CD4-positive, alpha-beta T cell (primary cell): ENCODE data around the gene RBM39. TPM values are rescaled to one million over a fixed set of nuclear protein-coding genes. Genes with fewer than 3 reads are reported as not detected.

Source experiments
- ATAC-seq: fragments of 200-7000 bp; cut with Tn5 transposase; one replicate; pipeline ENCODE4 v1.10.0; 2022; ENCODE audit warnings: mild to moderate bottlenecking; ENCODE audit not compliant: poor library complexity
- CTCF ChIA-PET: fragments of 350-600 bp; sonication (Branson Sonifier 250); formaldehyde crosslinking; loops from one replicate; lab custom pipeline; 2021; ENCODE audit warnings: antibody characterized with exemption, inconsistent platforms; lab: Charles Lee
- POLR2A ChIA-PET: fragments of 350-600 bp; sonication (Branson Sonifier 250); formaldehyde crosslinking; loops from one replicate; lab custom pipeline; 2021; ENCODE audit warnings: antibody characterized with exemption, inconsistent platforms; lab: Charles Lee
- DNase-seq, 14 experiments: peaks; one replicate each; pipeline ENCODE4 v3.0.0-alpha.2; 2013 to 2020; ENCODE audit warnings: mixed read lengths in 2 of 14
- H3K27ac ChIP-seq, 2 donors: one replicate each; pipeline versions ENCODE4 v1.5.1 to v1.7.0; 2013; ENCODE audit warnings: low read length in 2 of 2, low read depth in 1 of 2, mild to moderate bottlenecking in 1 of 2
- H3K27me3 ChIP-seq, 2 experiments: 1 replicate in 1 of 2; 2 replicates in 1 of 2; pipeline versions ENCODE4 v1.6.1 to v1.7.0; 2013; ENCODE audit warnings: low read length in 2 of 2, control low read depth in 1 of 2, mild to moderate bottlenecking in 1 of 2, moderate library complexity in 1 of 2; ENCODE audit not compliant: insufficient read depth in 2 of 2, control insufficient read depth in 1 of 2
- H3K36me3 ChIP-seq: one replicate; pipeline ENCODE4 v1.6.1; 2013; ENCODE audit warnings: low read length, control low read depth; ENCODE audit not compliant: insufficient read depth
- H3K4me1 ChIP-seq: one replicate; pipeline ENCODE4 v1.6.1; 2013; ENCODE audit warnings: low read length, control low read depth; ENCODE audit not compliant: insufficient read depth
- H3K4me3 ChIP-seq: one replicate; pipeline ENCODE4 v1.5.1; 2013; ENCODE audit warnings: mild to moderate bottlenecking, low read length, moderate library complexity
- H3K9me3 ChIP-seq, 2 experiments: 1 replicate in 1 of 2; 2 replicates in 1 of 2; pipeline versions ENCODE4 v1.6.1 to v1.7.0; 2013; ENCODE audit warnings: low read length in 2 of 2, mild to moderate bottlenecking in 2 of 2, control low read depth in 1 of 2, moderate library complexity in 1 of 2; ENCODE audit not compliant: control insufficient read depth in 1 of 2, insufficient read depth in 1 of 2
- H3K27ac Mint-ChIP-seq: one replicate; pipeline ENCODE4 v1.8.0; 2020; ENCODE audit warnings: mixed read lengths
- H3K27me3 Mint-ChIP-seq: one replicate; pipeline ENCODE4 v1.8.0; 2021; ENCODE audit warnings: mixed read lengths
- H3K36me3 Mint-ChIP-seq: one replicate; pipeline ENCODE4 v1.8.0; 2021; ENCODE audit warnings: low read depth, mixed read lengths
- H3K4me1 Mint-ChIP-seq: one replicate; pipeline ENCODE4 v1.8.0; 2021; ENCODE audit warnings: low read depth, mixed read lengths
- H3K4me3 Mint-ChIP-seq: one replicate; pipeline ENCODE4 v1.8.0; 2020; ENCODE audit warnings: mild to moderate bottlenecking, mixed read lengths
- H3K9me3 Mint-ChIP-seq: one replicate; pipeline ENCODE4 v1.8.0; 2020; ENCODE audit warnings: mixed read lengths
- intact Hi-C, 2 experiments: fragments of 100-400 bp; cut with DNase I in 1 of 2; cut with micrococcal nuclease in 1 of 2; formaldehyde crosslinking; loops; one replicate each; pipeline versions ENCODE4 v1.15.1 to v1.9.0; 2023 to 2025; cut with DNase I, micrococcal nuclease
- total RNA-seq, 174 experiments: library from RNA in 2 of 174; stranded (reverse) in 2 of 174; gene quantifications; one replicate each; pipeline ENCODE4 v1.2.3 and lab custom pipeline; 2021 to 2026
- TF ChIP-seq, protein P1 (sequence below): fragments of 200-600 bp; IDR thresholded peaks from one replicate; pipeline ENCODE4 v1.8.0; 2022; ENCODE audit warnings: antibody characterized with exemption, mild to moderate bottlenecking

The RBM39 gene
- total RNA-seq, 2 experiments from 2014 or later = 1,057 to 1,091 TPM

DNA sequence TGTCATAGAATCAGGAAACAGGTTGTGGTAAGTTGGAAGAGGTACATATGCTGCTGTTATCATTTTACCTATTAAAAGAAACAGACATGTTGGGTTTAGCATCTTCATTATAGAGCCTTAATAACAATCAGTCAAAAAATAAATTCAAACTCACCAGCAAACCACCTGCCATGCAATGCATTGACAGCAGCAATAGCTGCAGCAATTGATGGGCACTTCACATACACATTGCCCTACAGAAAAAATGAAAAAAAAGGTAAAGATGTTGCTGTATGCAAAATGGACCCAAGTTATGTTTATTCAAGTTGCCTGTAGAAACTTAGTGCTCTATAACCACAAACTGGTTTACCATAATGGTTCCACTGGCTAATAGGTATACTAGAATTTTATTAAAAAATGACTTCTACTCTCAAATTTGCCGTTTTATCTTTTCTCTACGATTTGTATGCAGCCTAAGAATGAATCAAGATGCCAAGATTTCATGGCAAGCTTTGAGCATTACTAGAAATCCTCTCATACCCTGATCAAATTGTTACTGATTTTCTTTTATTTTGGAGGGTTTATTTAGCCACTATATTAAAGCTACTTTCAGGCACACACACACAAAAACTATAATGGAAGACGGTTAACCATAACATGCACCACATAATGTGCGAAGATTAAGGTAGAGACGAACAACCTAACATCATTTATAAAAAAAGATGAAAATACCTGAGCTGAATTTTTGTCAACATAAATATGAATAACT lies 37.4 kb downstream of the RBM39 start:
- H3K4me3 ChIP-seq = no peak overlapping the region
- no peaks in the 10 kb centered on the region for H3K27me3 ChIP-seq
- ATAC-seq = no peak
- TF ChIP-seq, protein P1, sequence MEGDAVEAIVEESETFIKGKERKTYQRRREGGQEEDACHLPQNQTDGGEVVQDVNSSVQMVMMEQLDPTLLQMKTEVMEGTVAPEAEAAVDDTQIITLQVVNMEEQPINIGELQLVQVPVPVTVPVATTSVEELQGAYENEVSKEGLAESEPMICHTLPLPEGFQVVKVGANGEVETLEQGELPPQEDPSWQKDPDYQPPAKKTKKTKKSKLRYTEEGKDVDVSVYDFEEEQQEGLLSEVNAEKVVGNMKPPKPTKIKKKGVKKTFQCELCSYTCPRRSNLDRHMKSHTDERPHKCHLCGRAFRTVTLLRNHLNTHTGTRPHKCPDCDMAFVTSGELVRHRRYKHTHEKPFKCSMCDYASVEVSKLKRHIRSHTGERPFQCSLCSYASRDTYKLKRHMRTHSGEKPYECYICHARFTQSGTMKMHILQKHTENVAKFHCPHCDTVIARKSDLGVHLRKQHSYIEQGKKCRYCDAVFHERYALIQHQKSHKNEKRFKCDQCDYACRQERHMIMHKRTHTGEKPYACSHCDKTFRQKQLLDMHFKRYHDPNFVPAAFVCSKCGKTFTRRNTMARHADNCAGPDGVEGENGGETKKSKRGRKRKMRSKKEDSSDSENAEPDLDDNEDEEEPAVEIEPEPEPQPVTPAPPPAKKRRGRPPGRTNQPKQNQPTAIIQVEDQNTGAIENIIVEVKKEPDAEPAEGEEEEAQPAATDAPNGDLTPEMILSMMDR = no peak
- no peak overlapping the region for H3K27ac ChIP-seq
- H3K36me3 ChIP-seq = peaks cover 82% of the 10 kb centered on the region
- peaks cover 3% of the 10 kb centered on the region for H3K4me1 ChIP-seq
- no peaks in the 10 kb centered on the region for H3K9me3 ChIP-seq
- H3K36me3 Mint-ChIP-seq = peaks cover 92% of the 10 kb centered on the region
- ChIA-PET CTCF (interaction anchor here (0.6 to 1.7 kb wide), 5 partner anchors 13 to 104 kb away, joined by 3 to 5 read pairs (median 4); partner anchors contain the start of gene RBM39), POLR2A (interaction anchor here (1.2 to 7.8 kb wide), 5 partner anchors 11 to 103 kb away, joined by 3 to 125 read pairs (median 4); partner anchors contain the start of gene RBM39)
- intact Hi-C loops = loop anchor here in 1 of 2 experiments (5.0 kb wide), 2 partner anchors 33 to 178 kb away; no protein-coding TSS in a partner anchor
- H3K9me3 Mint-ChIP-seq = no peaks in the 10 kb centered on the region
- no peak for DNase-seq
- no peak overlapping the region for H3K4me3 Mint-ChIP-seq
- H3K27ac Mint-ChIP-seq = peak overlapping the region; percentile 2
- no peaks in the 10 kb centered on the region for H3K27me3 Mint-ChIP-seq
- H3K4me1 Mint-ChIP-seq = peaks cover 47% of the 10 kb centered on the region

DNA sequence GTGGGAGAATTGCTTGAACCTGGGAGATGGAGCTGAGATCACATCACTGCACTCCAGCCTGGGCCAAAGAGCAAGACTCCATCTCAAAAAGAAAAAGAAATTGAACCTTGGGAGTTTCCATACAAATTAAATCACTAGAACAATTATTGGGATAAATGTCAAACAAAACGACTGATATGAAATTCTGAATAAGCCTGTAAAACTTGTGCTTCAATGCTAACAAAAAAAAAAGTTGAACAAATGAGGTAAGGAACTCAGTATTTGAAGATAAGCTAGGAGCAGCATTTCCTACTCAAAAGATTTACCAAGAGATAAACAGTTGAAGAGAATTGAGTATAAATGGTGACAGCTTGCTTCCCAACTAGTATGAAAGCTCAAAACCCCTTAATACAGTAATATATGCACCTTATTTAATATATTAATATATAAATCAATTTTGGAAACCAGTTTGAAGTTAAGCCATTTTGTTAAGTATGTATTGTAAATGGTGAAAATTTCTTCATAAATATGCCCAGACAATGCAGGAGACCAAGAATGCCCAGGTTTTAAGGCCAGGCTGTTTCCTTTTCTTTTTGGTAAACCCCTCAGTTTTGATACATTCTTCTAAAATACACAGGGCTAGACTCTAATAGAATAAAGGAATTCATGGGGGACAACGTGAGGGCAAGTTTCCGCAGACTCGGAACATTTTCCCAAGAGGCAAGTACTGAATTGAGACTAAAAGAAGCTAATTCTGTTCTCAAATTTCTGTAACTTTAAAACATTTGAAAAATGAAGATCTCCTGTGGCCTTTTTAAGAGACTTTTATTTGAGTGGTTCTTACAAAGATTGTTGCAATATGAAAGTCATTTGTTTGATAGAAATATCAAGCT lies 39.0 kb downstream of the RBM39 start:
- Mint-ChIP-seq H3K9me3 (no peaks in the 10 kb centered on the region), H3K36me3 (peaks cover 89% of the 10 kb centered on the region), H3K27ac (peak overlapping the region; percentile 84), H3K27me3 (no peaks in the 10 kb centered on the region), H3K4me3 (peak overlapping the region; percentile 11), H3K4me1 (peaks cover 46% of the 10 kb centered on the region)
- DNase-seq (peak in 1 of 14 experiments; percentile 5), ATAC-seq (no peak)
- no peak overlapping the region for H3K4me3 ChIP-seq
- H3K9me3 ChIP-seq = no peaks in the 10 kb centered on the region
- TF ChIP-seq, protein P1 = no peak
- peaks cover 66% of the 10 kb centered on the region for H3K36me3 ChIP-seq
- H3K27ac ChIP-seq = no peak overlapping the region
- ChIA-PET POLR2A (interaction anchor here (0.6 to 7.8 kb wide), 10 partner anchors 17 to 87 kb away, joined by 3 to 125 read pairs (median 4); partner anchors contain the start of genes PHF20, RBM39 and SPAG4), CTCF (interaction anchor here (0.6 to 1.7 kb wide), 2 partner anchors 27 to 39 kb away, joined by 3 to 4 read pairs; partner anchors contain the start of gene RBM39)
- intact Hi-C loops = loop anchor here (2.0 to 5.0 kb wide), 3 partner anchors 34 to 179 kb away; no protein-coding TSS in a partner anchor
- peaks cover 15% of the 10 kb centered on the region for H3K4me1 ChIP-seq
- H3K27me3 ChIP-seq = no peaks in the 10 kb centered on the region
